Activated CD8-positive, alpha-beta T cell treated with anti-CD3 and anti-CD28 coated beads for 36 hours (primary cell): Measurements from ENCODE around the gene LCP2. TPM values are rescaled to one million over a fixed set of nuclear protein-coding genes. Genes with fewer than 3 reads are reported as not detected.

ENCODE experiments used
- ATAC-seq: fragments of 200-7000 bp; cut with Tn5 transposase; one replicate; pipeline ENCODE4 v1.10.0; 2021; ENCODE audit warnings: mild to moderate bottlenecking, moderate library complexity
- CTCF ChIA-PET: fragments of 350-600 bp; sonication (Branson Sonifier 250); formaldehyde crosslinking; loops from one replicate; lab custom pipeline; 2021; ENCODE audit warnings: antibody characterized with exemption; lab: Charles Lee
- POLR2A ChIA-PET: fragments of 350-600 bp; sonication (Branson Sonifier 250); formaldehyde crosslinking; loops from one replicate; lab custom pipeline; 2021; ENCODE audit warnings: antibody characterized with exemption; lab: Charles Lee
- DNase-seq: peaks from one replicate; pipeline ENCODE4 v3.0.0-alpha.2; 2020
- H3K27ac Mint-ChIP-seq: one replicate; pipeline ENCODE4 v1.8.0; 2021; ENCODE audit warnings: mild to moderate bottlenecking, mixed read lengths
- H3K27me3 Mint-ChIP-seq: one replicate; pipeline ENCODE4 v1.8.0; 2021; ENCODE audit warnings: mixed read lengths
- H3K36me3 Mint-ChIP-seq: one replicate; pipeline ENCODE4 v1.8.0; 2021; ENCODE audit warnings: low read depth, mixed read lengths
- H3K4me1 Mint-ChIP-seq: one replicate; pipeline ENCODE4 v1.8.0; 2021; ENCODE audit warnings: low read depth, mixed read lengths
- H3K4me3 Mint-ChIP-seq: one replicate; pipeline ENCODE4 v1.8.0; 2021; ENCODE audit warnings: mild to moderate bottlenecking, moderate library complexity, mixed read lengths
- H3K9me3 Mint-ChIP-seq: one replicate; pipeline ENCODE4 v1.8.0; 2021; ENCODE audit warnings: mixed read lengths
- intact Hi-C: fragments of 100-400 bp; cut with micrococcal nuclease; formaldehyde crosslinking; loops from one replicate; pipeline ENCODE4 v1.10.0; 2022
- total RNA-seq, 2 experiments: library from RNA; stranded (reverse); gene quantifications; one replicate each; pipeline ENCODE4 v1.2.3, GENCODE V29; 2021
- TF ChIP-seq, protein P1 (sequence below): fragments of 200-600 bp; IDR thresholded peaks from one replicate; pipeline ENCODE4 v1.8.0; 2022; ENCODE audit warnings: antibody characterized with exemption, mild to moderate bottlenecking

The LCP2 gene
- total RNA-seq, 2 experiments from 2014 or later, result 243 to 259 TPM

DNA sequence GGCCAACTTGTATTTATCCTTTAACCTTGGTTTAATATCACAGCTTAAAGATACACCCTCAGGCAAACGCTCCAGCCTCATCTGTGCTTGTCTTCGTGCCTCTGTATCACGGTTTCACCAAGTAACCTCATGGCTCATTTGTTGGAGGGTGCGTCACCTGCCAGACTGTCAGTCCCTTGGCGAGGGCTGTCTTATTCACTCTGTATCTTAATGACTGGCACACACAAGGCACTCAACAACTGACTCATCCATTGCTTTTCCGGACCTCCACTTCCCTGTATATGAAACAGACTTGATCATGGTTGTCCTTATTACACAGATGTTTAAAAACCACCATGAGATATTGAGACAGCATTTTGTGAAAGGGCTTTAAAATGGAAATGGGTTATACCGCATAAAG is 28.0 kb downstream of the LCP2 start:
- TF ChIP-seq, protein P1, sequence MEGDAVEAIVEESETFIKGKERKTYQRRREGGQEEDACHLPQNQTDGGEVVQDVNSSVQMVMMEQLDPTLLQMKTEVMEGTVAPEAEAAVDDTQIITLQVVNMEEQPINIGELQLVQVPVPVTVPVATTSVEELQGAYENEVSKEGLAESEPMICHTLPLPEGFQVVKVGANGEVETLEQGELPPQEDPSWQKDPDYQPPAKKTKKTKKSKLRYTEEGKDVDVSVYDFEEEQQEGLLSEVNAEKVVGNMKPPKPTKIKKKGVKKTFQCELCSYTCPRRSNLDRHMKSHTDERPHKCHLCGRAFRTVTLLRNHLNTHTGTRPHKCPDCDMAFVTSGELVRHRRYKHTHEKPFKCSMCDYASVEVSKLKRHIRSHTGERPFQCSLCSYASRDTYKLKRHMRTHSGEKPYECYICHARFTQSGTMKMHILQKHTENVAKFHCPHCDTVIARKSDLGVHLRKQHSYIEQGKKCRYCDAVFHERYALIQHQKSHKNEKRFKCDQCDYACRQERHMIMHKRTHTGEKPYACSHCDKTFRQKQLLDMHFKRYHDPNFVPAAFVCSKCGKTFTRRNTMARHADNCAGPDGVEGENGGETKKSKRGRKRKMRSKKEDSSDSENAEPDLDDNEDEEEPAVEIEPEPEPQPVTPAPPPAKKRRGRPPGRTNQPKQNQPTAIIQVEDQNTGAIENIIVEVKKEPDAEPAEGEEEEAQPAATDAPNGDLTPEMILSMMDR, result no peak
- no peaks in the 10 kb centered on the region for H3K9me3 Mint-ChIP-seq
- H3K27ac Mint-ChIP-seq, result peak overlapping the region; percentile 93
- ATAC-seq (peak; percentile 67), DNase-seq (peak; percentile 86)
- no peaks in the 10 kb centered on the region for H3K27me3 Mint-ChIP-seq
- ChIA-PET CTCF (interaction anchor here (0.8 to 6.1 kb wide), 10 partner anchors 9 to 135 kb away, joined by 3 to 133 read pairs (median 12); partner anchors contain the start of gene LCP2), POLR2A (interaction anchor here (0.7 to 7.0 kb wide), 10 partner anchors 10 to 76 kb away, joined by 3 to 150 read pairs (median 5); partner anchors contain the start of gene LCP2)
- H3K4me3 Mint-ChIP-seq, result peak overlapping the region; percentile 45
- H3K36me3 Mint-ChIP-seq, result peaks cover 93% of the 10 kb centered on the region
- intact Hi-C loops, result loop anchor here (2.0 kb wide), 1 partner anchor 65 kb away; no protein-coding TSS in a partner anchor
- peaks cover 94% of the 10 kb centered on the region for H3K4me1 Mint-ChIP-seq

GRCh38 chr5:170268884-170269283 is 28.7 kb downstream of the LCP2 start:
- ChIA-PET POLR2A (interaction anchor here (0.7 to 7.0 kb wide), 10 partner anchors 10 to 77 kb away, joined by 3 to 150 read pairs (median 5); partner anchors contain the start of gene LCP2), CTCF (interaction anchor here (0.8 to 6.1 kb wide), 13 partner anchors 10 to 136 kb away, joined by 3 to 133 read pairs (median 4); partner anchors contain the start of gene LCP2)
- TF ChIP-seq, protein P1, result no peak
- Mint-ChIP-seq H3K27ac (peak overlapping the region; percentile 93), H3K4me1 (peaks cover 94% of the 10 kb centered on the region), H3K36me3 (peaks cover 93% of the 10 kb centered on the region), H3K9me3 (no peaks in the 10 kb centered on the region), H3K4me3 (peak overlapping the region; percentile 56), H3K27me3 (no peaks in the 10 kb centered on the region)
- DNase-seq (no peak), ATAC-seq (no peak)
- intact Hi-C loops, result loop anchor here (2.0 kb wide), 1 partner anchor 66 kb away; no protein-coding TSS in a partner anchor

DNA sequence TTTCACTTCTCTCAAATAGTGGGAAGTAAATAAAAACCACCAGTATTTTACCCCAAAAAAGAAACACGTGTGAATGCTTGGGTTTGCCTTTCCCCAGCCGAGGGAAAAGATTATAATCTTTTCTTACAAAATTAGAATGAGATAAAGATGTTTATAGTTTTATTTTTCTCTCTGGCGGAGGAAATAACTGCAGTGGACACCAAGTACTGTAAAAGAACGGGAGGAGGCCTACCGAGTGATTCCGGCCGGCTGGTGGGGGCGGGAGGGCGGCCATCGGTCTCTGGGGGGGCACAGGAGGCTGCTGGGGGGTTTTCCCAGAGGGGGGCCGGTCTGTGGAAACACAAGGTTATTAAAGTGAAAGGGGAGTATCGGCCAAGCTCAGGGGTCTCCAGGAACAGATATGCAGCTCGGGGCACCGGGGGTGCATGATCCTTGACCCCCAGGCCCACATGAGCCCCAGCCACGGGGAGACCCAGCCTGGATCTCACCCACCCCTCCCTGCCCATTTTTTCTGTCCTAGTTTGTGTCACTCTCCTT is 29.4 kb downstream of the LCP2 start:
- H3K27ac Mint-ChIP-seq, result peak overlapping the region; percentile 93
- intact Hi-C loops, result loop anchor here (2.0 kb wide), 1 partner anchor 67 kb away; no protein-coding TSS in a partner anchor
- H3K27me3 Mint-ChIP-seq, result no peaks in the 10 kb centered on the region
- no peak for ATAC-seq
- DNase-seq, result no peak
- H3K4me1 Mint-ChIP-seq, result peaks cover 94% of the 10 kb centered on the region
- TF ChIP-seq, protein P1, result peak; percentile 51
- ChIA-PET POLR2A (interaction anchor here (0.6 to 7.0 kb wide), 11 partner anchors 9 to 71 kb away, joined by 3 to 150 read pairs (median 5); partner anchors contain the start of gene LCP2), CTCF (interaction anchor here (0.8 to 6.1 kb wide), 16 partner anchors 8 to 81 kb away, joined by 3 to 133 read pairs (median 9); partner anchors contain the start of gene LCP2)
- H3K36me3 Mint-ChIP-seq, result peaks cover 93% of the 10 kb centered on the region
- no peaks in the 10 kb centered on the region for H3K9me3 Mint-ChIP-seq
- H3K4me3 Mint-ChIP-seq, result peak overlapping the region; percentile 56

GRCh38 chr5:170267431-170268152 is 30.0 kb downstream of the LCP2 start:
- ATAC-seq, result peak; percentile 26
- Mint-ChIP-seq H3K4me3 (peak overlapping the region; percentile 56), H3K27me3 (no peaks in the 10 kb centered on the region), H3K36me3 (peaks cover 93% of the 10 kb centered on the region), H3K9me3 (no peaks in the 10 kb centered on the region), H3K27ac (peak overlapping the region; percentile 93), H3K4me1 (peaks cover 95% of the 10 kb centered on the region)
- DNase-seq, result peak; percentile 84
- ChIA-PET CTCF (interaction anchor here (0.8 to 6.1 kb wide), 20 partner anchors 8 to 82 kb away, joined by 3 to 133 read pairs (median 8); partner anchors contain the start of gene LCP2), POLR2A (interaction anchor here (0.8 to 7.0 kb wide), 11 partner anchors 8 to 72 kb away, joined by 3 to 150 read pairs (median 9); partner anchors contain the start of gene LCP2)
- intact Hi-C loops, result loop anchor here (2.0 kb wide), 1 partner anchor 67 kb away; no protein-coding TSS in a partner anchor
- TF ChIP-seq, protein P1, result peak; percentile 91
